OCI-LY1 (cell line): ENCODE measurements around the gene DENND1A.

Experiments
- H2AFZ ChIP-seq: fragments of 200-600 bp; sonication (generic), shearing (Covaris generic); 2 replicates; pipeline ENCODE4 v1.6.0; 2014; ENCODE audit warnings: antibody characterized with exemption, mild to moderate bottlenecking, low read length
- H3F3A ChIP-seq: fragments of 200-600 bp; sonication (generic), shearing (Covaris generic); 2 replicates; pipeline ENCODE4 v1.6.0; 2014; ENCODE audit warnings: mild to moderate bottlenecking, antibody characterized with exemption, low read length, moderate library complexity; ENCODE audit not compliant: insufficient read depth
- H3K27ac ChIP-seq: fragments of 200-600 bp; sonication (generic); 2 replicates; pipeline ENCODE4 v1.5.1; 2014; ENCODE audit warnings: low read length, mixed run types, mild to moderate bottlenecking, low read depth; ENCODE audit not compliant: poor library complexity, severe bottlenecking
- H3K27me3 ChIP-seq: fragments of 200-600 bp; sonication (generic); 2 replicates; pipeline ENCODE4 v1.6.0; 2014; ENCODE audit warnings: antibody characterized with exemption, mild to moderate bottlenecking, low read length, moderate library complexity; ENCODE audit not compliant: insufficient read depth
- H3K36me3 ChIP-seq: fragments of 200-600 bp; sonication (generic); 2 replicates; pipeline ENCODE4 v1.6.1; 2014; ENCODE audit warnings: mild to moderate bottlenecking, antibody characterized with exemption, low read length, moderate library complexity, mixed read lengths; ENCODE audit not compliant: insufficient read depth
- H3K4me1 ChIP-seq: fragments of 200-600 bp; sonication (generic); 2 replicates; pipeline ENCODE4 v1.5.1; 2014; ENCODE audit warnings: mild to moderate bottlenecking, low read length, moderate library complexity; ENCODE audit not compliant: insufficient read depth, severe bottlenecking
- H3K4me2 ChIP-seq: fragments of 200-600 bp; sonication (generic), shearing (Covaris generic); 2 replicates; pipeline ENCODE4 v1.6.1; 2014; ENCODE audit warnings: low read length
- H3K4me3 ChIP-seq: fragments of 200-600 bp; sonication (generic); 2 replicates; pipeline ENCODE4 v1.5.1; 2014; ENCODE audit warnings: low read length, low read depth, mild to moderate bottlenecking, mixed read lengths; ENCODE audit not compliant: poor library complexity, severe bottlenecking
- H3K79me2 ChIP-seq: fragments of 200-600 bp; shearing (Covaris generic); 2 replicates; pipeline ENCODE4 v1.6.1; 2016; ENCODE audit warnings: mixed run types, low read length, mixed read lengths; ENCODE audit not compliant: insufficient read depth
- H3K9ac ChIP-seq: fragments of 200-600 bp; sonication (generic), shearing (Covaris generic); 2 replicates; pipeline ENCODE4 v1.6.1; 2014; ENCODE audit warnings: mild to moderate bottlenecking, low read length, mixed read lengths
- H3K9me2 ChIP-seq: fragments of 200-600 bp; sonication (generic), shearing (Covaris generic); 2 replicates; pipeline ENCODE4 v1.6.1; 2014; ENCODE audit warnings: low read depth, mild to moderate bottlenecking, low read length, mixed read lengths
- H3K9me3 ChIP-seq: fragments of 200-600 bp; shearing (Covaris generic); 2 replicates; pipeline ENCODE4 v1.6.1; 2014; ENCODE audit warnings: low read length, mixed read lengths
- H4K20me1 ChIP-seq: fragments of 200-600 bp; sonication (generic), shearing (Covaris generic); 2 replicates; pipeline ENCODE4 v1.6.0; 2016; ENCODE audit warnings: mild to moderate bottlenecking, low read length; ENCODE audit not compliant: insufficient read depth
- CTCF ChIP-seq: fragments of 200-600 bp; sonication (generic), shearing (Covaris generic); IDR thresholded peaks from 2 replicates; pipeline ENCODE4 v1.5.1; 2017; ENCODE audit warnings: mild to moderate bottlenecking, antibody characterized with exemption, low read length, moderate library complexity, mixed read lengths
- EZH2 ChIP-seq: fragments of 200-600 bp; sonication (generic), shearing (Covaris generic); IDR thresholded peaks from 2 replicates; pipeline ENCODE4 v1.8.0; 2017; ENCODE audit warnings: borderline replicate concordance, mixed run types, mild to moderate bottlenecking, antibody characterized with exemption, low read length, moderate library complexity, mixed read lengths

The DENND1A gene

DNA sequence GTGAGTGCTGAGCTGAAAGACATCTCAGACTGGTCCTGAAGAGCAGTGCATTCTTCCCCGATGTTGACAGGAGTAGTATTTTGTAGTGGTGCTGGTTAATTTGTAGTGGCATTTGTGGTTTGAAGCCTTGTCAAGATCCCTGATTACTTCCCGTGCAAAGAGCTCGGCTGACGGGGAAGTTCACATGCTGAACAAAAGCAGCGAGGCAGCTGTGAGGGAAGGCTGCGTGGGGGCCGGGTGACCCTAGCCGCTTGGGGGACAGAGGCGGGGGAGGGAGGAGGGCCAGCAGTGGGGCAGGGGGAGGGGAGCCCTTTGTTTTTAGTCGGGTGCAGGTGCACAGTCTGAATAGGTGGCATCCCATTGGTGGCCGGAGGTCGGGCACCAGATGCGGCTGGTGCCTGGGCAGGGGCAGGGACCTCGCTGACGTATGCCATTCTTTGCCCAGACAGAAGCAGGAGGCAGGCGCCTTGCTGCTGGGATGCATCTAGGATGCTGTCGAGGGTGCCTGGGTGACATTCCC, 509.3 kb downstream of the DENND1A start:
- Histone ChIP-seq H2AFZ (no peak overlapping the region), H3K36me3 (no peaks in the 10 kb centered on the region), H3K79me2 (no peaks in the 10 kb centered on the region), H3K27me3 (no peaks in the 10 kb centered on the region), H3K4me1 (no peaks in the 10 kb centered on the region), H3K9me2 (no peaks in the 10 kb centered on the region), H3K4me2 (no peak overlapping the region), H3F3A (no peaks in the 10 kb centered on the region), H3K4me3 (no peak overlapping the region), H3K9ac (no peak overlapping the region), H3K27ac (no peak overlapping the region), H4K20me1 (no peaks in the 10 kb centered on the region), H3K9me3 (no peaks in the 10 kb centered on the region)
- TF ChIP-seq EZH2 (no peak), CTCF (no peak)

- no peaks in the 10 kb centered on the region for H4K20me1 ChIP-seq
- no peaks in the 10 kb centered on the region for H3K4me1 ChIP-seq
- H3K27me3 ChIP-seq: no peaks in the 10 kb centered on the region
- no peaks in the 10 kb centered on the region for H3K9me2 ChIP-seq
- H3K9ac ChIP-seq: no peak overlapping the region
- H3K4me3 ChIP-seq: no peak overlapping the region
- H2AFZ ChIP-seq: no peak overlapping the region
- no peaks in the 10 kb centered on the region for H3K36me3 ChIP-seq
- TF ChIP-seq CTCF (no peak), EZH2 (no peak)
- no peaks in the 10 kb centered on the region for H3F3A ChIP-seq
- H3K4me2 ChIP-seq: no peak overlapping the region
- H3K79me2 ChIP-seq: no peaks in the 10 kb centered on the region
- no peaks in the 10 kb centered on the region for H3K9me3 ChIP-seq
- H3K27ac ChIP-seq: no peak overlapping the region
These were observed 510.0 kb downstream of the DENND1A start for GRCh38 chr9:123419721-123420591.

- Histone ChIP-seq H3F3A (no peaks in the 10 kb centered on the region), H3K27me3 (no peaks in the 10 kb centered on the region), H3K36me3 (no peaks in the 10 kb centered on the region), H2AFZ (no peak overlapping the region), H3K9me2 (no peaks in the 10 kb centered on the region), H3K4me3 (no peak overlapping the region), H3K4me1 (no peaks in the 10 kb centered on the region), H4K20me1 (no peaks in the 10 kb centered on the region), H3K9me3 (no peaks in the 10 kb centered on the region), H3K79me2 (no peaks in the 10 kb centered on the region), H3K4me2 (no peak overlapping the region), H3K27ac (no peak overlapping the region), H3K9ac (no peak overlapping the region)
- TF ChIP-seq CTCF (no peak), EZH2 (no peak)
These were observed 510.8 kb downstream of the DENND1A start for GRCh38 chr9:123419091-123419490.
